Activated CD4-positive, CD25-positive, alpha-beta regulatory T cell treated with anti-CD3 and anti-CD28 coated beads, Interleukin-2, amount 50 U/mL, for 24 hours (primary cell): Measurements from ENCODE around the gene HLCS.

Experiments
- ATAC-seq, 2 donors: fragments of 150-1000 bp; cut with Tn5 transposase; one replicate each; pipeline ENCODE4 v1.10.0; 2021; ENCODE audit warnings: mild to moderate bottlenecking in 1 of 2, moderate library complexity in 1 of 2

Gene HLCS

DNA sequence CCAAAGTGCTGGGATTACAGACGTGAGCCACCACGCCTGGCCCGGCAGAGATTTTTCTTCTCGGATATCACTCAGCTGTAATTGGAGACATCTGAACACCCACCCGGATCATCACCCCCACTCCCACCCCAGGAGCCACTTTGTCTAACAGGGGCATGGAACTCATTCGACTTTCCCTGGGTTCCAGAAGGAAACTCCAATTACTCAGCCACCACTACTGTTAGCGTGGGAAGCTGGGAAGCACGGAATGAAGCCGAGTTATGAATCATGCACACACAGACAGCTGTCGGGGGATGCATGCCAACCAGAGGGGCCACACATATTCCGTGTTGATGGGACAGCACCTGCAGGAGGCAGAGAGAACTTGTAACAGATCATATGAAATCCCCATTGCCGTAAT is 85.2 kb downstream of the HLCS start:
- no peak for ATAC-seq

GRCh38 chr21:36879827-36880226 is 86.6 kb downstream of the HLCS start:
- no peak for ATAC-seq

DNA sequence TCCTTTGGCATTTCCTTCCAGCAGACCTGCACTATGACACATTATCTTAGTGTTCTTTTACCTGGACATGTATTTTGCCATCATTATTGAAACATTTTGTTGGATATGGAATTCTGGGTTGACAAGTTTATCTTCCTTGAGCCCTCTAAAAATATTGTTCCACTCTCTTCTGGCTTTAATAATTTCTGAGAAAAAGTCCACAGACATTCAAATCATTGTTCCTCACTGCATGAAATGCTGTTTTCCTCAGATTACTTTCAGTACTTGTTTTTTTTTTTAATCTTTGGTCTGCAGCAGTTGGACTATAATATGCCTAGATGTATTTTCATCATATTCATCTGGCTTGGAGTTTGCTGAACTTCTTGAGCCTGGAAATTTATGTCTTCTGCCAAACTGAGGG is 88.7 kb downstream of the HLCS start:
- ATAC-seq = no peak

GRCh38 chr21:36874665-36875064 is 91.8 kb downstream of the HLCS start:
- ATAC-seq = no peak

GRCh38 chr21:36873513-36873912 is 93.0 kb downstream of the HLCS start:
- ATAC-seq = no peak

DNA sequence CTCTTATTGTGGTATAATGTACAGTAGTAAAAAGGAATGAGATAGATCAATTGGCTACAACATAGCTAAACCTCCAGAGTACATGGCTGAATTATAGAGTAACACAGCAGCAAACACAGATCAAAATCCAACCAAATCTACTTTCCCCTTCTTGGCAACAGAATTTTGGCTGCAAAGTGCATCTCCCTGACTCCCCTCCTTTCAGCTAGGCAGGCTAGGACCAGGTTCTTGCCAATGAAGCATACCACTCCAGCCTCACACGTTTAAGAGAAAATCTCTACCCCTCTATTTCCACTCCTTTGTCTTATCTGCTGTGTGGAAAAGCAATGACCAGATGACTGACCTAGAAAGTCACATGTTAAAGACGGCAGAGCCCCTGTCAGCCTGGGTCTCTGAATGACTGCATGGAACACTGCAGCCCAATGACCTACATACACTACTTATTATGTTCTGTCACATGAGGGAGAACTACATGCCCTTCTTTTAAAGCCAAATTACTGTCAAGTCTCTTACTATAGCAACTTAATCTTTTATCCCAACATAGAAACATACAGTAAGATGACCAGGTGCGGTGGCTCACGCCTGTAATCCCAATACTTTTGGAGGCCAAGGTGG is 99.1 kb downstream of the HLCS start:
- ATAC-seq = no peak

- no peak for ATAC-seq
Observed at GRCh38 chr21:36866419-36866818, 100.0 kb downstream of the HLCS start.

- no peak for ATAC-seq
Observed at GRCh38 chr21:36864974-36865373, 101.5 kb downstream of the HLCS start.

DNA sequence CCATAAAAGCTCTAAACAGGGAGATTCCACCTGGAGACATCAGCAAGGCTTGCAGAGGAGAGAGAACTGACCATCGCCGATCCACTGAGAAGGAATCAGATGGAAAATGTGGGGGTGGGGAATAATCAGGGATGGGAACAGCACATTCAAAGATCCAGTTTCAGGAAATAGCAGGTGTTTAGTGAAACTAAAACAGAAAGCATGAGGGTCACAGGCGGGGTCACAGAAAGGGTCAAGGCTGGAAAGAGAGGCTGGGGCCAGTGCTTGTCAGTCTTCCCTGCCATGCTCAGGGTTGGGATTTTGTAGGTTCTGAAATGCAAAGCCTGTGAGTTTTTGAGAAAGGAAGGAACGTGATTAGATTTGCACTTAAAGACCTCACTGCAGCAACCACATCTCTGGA is 103.2 kb downstream of the HLCS start:
- no peak for ATAC-seq

DNA sequence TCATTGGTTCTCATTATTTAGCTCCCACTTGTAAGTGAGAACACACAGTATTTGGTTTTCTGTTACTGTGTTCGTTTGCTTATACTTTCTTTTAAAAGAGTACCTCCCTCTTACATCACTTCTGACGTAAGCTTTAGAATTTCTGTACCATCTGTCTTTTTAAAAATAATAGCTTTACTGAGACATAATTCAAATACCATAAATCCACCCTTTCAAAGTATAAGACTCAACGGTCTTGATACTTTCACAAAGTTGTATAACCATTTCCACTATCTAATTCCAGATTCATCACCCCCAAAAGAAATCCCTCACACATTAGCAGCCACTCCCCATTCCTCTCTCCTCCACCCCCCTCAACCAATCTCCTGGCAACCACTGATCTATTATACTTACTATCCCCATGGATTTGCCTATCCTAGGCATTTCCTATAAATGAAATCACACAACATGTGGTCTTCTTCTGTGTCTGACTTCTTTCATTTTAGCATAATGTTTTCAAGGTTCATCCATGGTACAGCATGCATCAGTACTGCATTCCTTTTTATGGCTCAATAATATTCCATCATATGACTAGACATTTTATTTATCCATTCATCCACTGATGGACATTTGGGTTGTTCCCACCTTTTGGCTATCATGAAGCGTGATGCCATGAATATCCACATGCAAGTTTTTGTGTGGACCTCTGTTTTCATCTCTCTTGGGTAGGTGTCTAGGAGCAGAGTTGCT is 104.7 kb downstream of the HLCS start:
- no peak for ATAC-seq

- ATAC-seq = no peak
Observed at GRCh38 chr21:36860736-36861594, 105.5 kb downstream of the HLCS start.

DNA sequence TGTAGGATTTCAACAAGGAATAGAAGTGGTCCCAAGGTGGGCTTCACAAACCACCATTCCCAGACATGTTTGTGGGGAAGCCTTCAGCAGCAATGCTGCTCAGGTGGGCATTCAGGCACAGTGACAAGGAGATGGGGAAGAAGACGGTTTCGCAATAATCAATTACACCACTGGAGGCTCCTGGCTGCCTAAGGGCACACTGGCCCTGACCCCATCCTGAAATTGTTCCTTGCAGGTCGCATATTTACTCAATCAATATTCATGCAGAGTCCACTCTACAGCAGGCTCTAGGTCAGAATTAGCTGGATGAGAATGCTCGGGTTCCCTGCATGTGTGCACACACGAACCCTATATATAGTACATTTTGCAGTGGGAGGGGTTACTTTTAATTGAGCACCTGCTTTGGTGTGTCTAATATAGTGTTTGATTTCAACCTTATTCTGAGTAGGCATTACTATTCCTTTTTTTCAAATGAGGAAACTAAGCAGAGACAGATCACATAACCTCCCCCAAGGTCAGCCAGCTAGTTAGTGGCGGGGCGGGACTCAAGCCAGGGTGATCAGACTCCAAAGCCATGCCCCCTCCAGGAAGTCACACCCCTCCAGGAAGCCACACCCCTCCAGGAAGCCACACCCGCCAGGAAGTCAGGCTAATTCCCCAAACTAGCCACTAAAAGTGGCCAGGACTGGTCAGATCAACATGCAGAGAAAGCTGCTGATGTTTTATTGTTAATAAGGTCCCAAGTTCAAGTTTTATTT is 106.5 kb downstream of the HLCS start:
- peak; percentile 52 to 55 for ATAC-seq

DNA sequence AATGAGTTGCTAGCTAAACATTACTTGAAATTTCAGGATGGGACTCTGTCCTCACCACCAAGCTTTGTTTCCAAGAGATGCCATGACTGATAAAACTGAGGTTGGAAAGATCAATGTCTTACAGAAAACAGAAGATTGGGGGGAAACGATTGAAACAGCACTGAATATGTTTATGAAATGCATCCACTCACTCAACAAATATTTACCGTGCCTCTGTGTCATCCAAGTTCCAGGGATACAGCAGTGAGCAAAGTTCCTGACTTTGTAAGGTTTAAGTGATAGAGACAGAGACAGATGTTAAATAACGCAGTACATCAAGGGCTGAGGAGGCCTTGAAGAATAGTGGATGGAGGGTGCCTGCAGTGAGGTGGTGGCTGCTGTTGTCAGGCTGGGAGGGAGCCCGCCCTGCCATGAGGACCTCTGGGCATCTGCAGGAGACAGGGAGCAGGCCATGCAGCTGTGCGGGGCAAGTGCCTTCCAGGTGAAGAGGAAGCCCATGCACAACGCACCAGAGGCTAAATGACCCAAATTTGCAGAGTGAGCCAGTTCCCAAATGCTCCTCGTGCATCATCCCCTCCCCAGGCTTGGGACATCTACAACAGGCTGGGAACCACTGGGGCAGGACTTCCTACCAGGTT is 108.0 kb downstream of the HLCS start:
- no peak for ATAC-seq

- ATAC-seq = peak; percentile 51 to 67
Observed at GRCh38 chr21:36856643-36857042, 109.8 kb downstream of the HLCS start.

DNA sequence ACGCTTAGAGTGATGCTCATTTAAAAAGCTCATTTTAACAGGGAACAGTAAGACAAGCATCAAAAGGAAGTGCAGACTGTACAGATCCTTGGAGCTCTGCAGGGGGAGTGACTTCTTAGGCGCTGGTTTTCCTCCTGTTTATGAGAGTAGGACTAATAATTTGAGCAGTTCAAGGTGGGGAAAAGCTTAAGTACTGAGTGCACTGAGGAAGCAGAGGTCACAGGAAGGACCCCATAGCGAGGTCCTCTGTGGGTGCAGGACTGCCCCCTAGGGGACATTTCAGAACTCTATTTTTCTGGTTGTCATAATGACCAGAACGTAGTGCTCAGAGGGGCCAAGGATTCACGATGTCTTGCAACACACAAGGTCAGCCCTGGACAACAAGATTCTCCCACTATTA is 112.1 kb downstream of the HLCS start:
- ATAC-seq = no peak

- ATAC-seq = peak; percentile 60 to 70
Observed at GRCh38 chr21:36852864-36853263, 113.6 kb downstream of the HLCS start.

- ATAC-seq = no peak
Observed at GRCh38 chr21:36852293-36852692, 114.2 kb downstream of the HLCS start.

- no peak for ATAC-seq
Observed at GRCh38 chr21:36851121-36851520, 115.3 kb downstream of the HLCS start.

DNA sequence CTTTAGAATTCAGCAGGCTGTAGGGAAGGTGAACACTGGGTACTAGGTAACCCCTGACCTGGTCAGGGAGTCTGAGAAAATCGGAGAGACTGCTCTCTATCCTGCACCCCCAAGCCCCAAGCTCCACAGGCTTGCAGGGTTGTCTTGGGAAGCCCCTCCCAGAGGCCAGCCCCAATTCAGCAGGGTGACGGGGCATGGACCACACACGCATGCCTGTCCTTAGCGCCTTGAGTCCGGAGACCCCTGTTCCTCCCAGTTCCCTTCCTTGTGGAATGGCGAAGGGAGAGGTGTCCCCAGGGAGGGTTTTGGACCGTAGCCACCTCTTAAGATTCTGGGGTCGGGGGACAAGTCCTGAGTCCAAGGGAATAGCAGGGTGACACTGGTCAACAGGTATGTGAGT is 116.1 kb downstream of the HLCS start:
- ATAC-seq = no peak

- no peak for ATAC-seq
Observed at GRCh38 chr21:36849461-36850105, 116.9 kb downstream of the HLCS start.

DNA sequence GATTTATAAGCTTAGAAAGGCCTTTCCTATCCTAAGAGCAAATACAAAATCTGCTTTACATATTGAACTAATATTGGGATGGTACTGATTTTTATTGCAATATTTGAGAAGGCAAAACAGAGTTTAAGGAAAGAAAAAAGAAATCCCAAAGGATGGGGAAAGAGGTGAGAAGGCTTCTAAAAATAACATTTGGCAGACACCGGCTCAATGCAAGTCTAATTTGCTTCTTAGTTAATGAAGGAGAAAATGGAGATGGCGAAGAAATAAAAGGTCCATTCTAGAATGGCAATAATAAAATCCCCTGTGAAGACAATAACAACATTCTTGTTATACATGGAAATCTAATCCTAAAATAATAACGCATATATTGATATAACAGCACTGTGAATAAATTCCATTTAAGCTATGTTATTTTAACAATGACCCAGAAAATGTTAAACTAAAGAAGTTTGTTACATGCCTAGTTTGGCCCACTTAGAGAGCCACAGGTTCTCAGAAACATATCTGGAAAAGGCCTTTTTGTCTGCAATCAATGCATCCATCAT is 117.7 kb downstream of the HLCS start:
- ATAC-seq = no peak

DNA sequence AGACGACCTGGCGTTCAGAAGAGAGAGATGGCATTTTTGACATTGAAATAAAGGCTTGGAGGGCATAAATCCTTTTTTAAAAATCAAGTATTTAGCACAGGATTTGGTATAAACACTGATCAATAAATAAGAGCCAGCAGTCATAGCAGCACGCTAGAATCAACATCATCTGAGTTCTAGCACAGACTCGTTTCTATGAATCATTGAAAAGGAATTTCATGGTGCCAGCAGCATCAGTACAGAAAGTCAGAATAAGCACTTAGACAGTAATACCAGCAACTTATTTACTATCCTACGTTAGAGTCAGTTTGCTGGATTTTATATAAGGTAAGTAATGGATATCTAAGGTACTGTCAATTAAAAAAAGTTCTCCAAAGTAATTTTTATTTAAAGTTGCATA is 119.3 kb downstream of the HLCS start:
- ATAC-seq = no peak
